Progenitor cell of endocrine pancreas (in vitro differentiated cells): Measurements from ENCODE around the gene GNAI3. TPM values are rescaled to one million over a fixed set of nuclear protein-coding genes. Genes with fewer than 3 reads are reported as not detected.

ENCODE experiments used
- DNase-seq: peaks from one replicate; pipeline ENCODE4 v3.0.0; 2021; ENCODE audit warnings: low spot score; ENCODE audit not compliant: unreplicated experiment
- H3K27ac Mint-ChIP-seq: 2 replicates; pipeline ENCODE4 v1.8.0; 2021; ENCODE audit warnings: mild to moderate bottlenecking, moderate library complexity, mixed read lengths
- H3K27me3 Mint-ChIP-seq: 2 replicates; pipeline ENCODE4 v1.8.0; 2021; ENCODE audit warnings: mixed read lengths
- H3K36me3 Mint-ChIP-seq: 2 replicates; pipeline ENCODE4 v1.8.0; 2022; ENCODE audit warnings: mixed read lengths; ENCODE audit not compliant: insufficient read depth
- H3K4me1 Mint-ChIP-seq: 2 replicates; pipeline ENCODE4 v1.8.0; 2021; ENCODE audit warnings: low read depth, mixed read lengths
- H3K4me3 Mint-ChIP-seq: 2 replicates; pipeline ENCODE4 v1.8.0; 2021; ENCODE audit warnings: low read depth, mild to moderate bottlenecking, moderate library complexity, mixed read lengths
- H3K9me3 Mint-ChIP-seq: 2 replicates; pipeline ENCODE4 v1.8.0; 2021; ENCODE audit warnings: low read depth, mixed read lengths
- total RNA-seq: library from RNA; stranded (reverse); gene quantifications from 2 replicates; pipeline ENCODE4 v1.2.1, GENCODE V29; 2021
- TF ChIP-seq, protein P1 (sequence below): fragments of 200-600 bp; sonication (generic); IDR thresholded peaks from one replicate; pipeline ENCODE4 v1.5.0; 2021; ENCODE audit warnings: antibody characterized with exemption, mild to moderate bottlenecking; ENCODE audit not compliant: unreplicated experiment

GNAI3 gene
- total RNA-seq, 1 donor from 2014 or later = 10.0 TPM

DNA sequence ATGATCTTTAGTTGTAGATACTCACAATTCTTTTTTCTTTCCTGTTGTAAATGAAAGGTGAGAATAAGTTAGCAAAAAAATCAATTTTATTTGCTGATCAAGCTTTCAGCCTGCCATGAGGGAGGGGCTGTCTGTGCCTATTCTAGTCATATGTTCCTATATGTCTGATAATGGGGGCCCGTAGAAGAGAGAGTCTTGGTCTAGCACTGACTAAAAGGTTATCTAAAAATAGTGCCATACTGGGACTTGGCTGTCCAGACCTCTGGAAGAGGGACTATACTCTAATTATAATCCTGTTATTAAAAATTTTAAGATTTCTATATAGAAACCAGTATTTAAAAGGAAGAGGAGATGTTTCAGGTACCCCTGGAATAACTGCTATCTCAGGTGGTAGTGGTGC lies 18.6 kb downstream of the GNAI3 start:
- Mint-ChIP-seq H3K27me3 (no peaks in the 10 kb centered on the region), H3K4me3 (no peak overlapping the region), H3K4me1 (peaks cover 37% of the 10 kb centered on the region), H3K9me3 (no peaks in the 10 kb centered on the region), H3K36me3 (no peaks in the 10 kb centered on the region), H3K27ac (peak overlapping the region; percentile 46)
- no peak for DNase-seq
- TF ChIP-seq, protein P1, sequence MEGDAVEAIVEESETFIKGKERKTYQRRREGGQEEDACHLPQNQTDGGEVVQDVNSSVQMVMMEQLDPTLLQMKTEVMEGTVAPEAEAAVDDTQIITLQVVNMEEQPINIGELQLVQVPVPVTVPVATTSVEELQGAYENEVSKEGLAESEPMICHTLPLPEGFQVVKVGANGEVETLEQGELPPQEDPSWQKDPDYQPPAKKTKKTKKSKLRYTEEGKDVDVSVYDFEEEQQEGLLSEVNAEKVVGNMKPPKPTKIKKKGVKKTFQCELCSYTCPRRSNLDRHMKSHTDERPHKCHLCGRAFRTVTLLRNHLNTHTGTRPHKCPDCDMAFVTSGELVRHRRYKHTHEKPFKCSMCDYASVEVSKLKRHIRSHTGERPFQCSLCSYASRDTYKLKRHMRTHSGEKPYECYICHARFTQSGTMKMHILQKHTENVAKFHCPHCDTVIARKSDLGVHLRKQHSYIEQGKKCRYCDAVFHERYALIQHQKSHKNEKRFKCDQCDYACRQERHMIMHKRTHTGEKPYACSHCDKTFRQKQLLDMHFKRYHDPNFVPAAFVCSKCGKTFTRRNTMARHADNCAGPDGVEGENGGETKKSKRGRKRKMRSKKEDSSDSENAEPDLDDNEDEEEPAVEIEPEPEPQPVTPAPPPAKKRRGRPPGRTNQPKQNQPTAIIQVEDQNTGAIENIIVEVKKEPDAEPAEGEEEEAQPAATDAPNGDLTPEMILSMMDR = no peak

DNA sequence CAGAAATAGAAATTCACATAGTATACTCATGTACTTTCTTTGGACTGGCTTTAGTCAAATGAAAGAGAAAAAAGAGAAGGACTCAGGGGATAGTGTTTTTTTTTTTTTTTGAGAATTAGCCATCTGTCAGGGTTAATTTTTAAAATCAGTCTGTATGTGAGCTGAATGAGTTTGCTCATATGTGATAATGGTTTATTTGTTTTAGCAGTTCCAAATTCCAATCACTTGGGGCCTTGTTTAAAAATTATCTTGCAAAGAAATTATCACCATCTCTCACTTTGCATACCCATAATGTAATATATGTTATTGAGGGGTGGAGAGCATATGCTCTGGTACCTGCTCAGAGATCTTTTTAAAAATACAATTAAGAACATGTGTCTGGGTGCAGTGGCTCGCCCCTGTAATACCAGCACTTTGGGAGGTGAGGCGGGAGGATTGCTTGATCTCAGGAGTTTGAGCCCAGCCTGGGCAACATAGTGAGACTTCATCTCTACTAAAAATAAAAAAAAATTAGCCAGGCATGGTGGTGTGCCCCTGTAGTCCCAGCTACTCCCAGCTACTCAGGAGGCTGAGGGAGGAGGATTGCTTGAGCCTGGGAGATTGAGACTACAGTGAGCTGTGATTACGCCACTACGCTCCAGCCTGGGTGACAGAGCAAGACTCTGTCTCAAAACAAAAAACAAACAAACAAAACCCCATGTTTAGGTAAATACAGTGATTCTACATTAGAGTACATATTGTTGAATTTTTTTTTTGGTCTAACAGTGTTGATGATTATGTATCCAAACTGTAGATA lies 19.7 kb downstream of the GNAI3 start:
- no peak for DNase-seq
- H3K27me3 Mint-ChIP-seq = no peaks in the 10 kb centered on the region
- peak overlapping the region; percentile 78 for H3K27ac Mint-ChIP-seq
- H3K4me1 Mint-ChIP-seq = peaks cover 32% of the 10 kb centered on the region
- TF ChIP-seq, protein P1 = no peak
- no peaks in the 10 kb centered on the region for H3K36me3 Mint-ChIP-seq
- no peaks in the 10 kb centered on the region for H3K9me3 Mint-ChIP-seq
- H3K4me3 Mint-ChIP-seq = no peak overlapping the region

DNA sequence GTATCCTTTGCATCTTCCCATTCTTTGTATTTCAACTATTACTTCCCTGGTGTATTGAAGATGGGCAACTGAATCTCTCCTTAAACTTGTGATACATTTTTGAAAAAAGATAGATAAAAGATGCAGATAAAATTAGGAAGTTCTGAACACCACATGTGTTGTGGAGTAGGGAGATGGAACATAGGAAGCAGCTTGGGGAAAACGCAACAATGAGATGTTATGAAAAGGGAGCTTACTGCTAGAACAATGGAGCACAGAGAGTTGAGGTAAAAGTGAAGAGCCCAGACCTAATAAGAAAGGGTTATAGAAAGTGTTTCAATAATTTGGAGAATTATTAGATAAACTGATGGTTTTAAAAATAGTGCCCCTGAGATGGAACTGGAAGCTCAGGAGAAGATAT lies 20.9 kb downstream of the GNAI3 start:
- Mint-ChIP-seq H3K27ac (no peak overlapping the region), H3K27me3 (no peaks in the 10 kb centered on the region), H3K9me3 (no peaks in the 10 kb centered on the region), H3K36me3 (no peaks in the 10 kb centered on the region), H3K4me3 (no peak overlapping the region), H3K4me1 (peaks cover 26% of the 10 kb centered on the region)
- TF ChIP-seq, protein P1 = no peak
- DNase-seq = no peak

DNA sequence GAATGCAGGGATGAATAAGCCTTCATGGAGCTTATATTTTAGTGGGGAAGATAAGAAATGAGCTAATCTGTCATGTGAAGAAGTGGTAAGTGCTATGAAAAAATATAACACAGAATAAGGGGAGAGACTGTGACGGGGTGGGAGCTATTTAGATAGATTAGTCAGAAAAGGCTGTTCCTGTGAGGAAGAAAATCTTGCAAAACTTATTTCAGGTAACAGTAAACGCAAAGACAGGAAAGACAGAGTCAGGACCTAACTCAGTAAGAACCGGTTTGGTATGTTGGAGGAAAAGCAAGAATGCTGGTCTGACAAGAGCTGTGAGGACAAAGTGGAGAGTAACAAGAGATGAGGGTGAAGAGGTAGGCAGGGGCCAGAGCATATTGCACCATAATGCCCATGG lies 22.0 kb downstream of the GNAI3 start:
- H3K27ac Mint-ChIP-seq = no peak overlapping the region
- H3K36me3 Mint-ChIP-seq = peaks cover 5% of the 10 kb centered on the region
- no peaks in the 10 kb centered on the region for H3K27me3 Mint-ChIP-seq
- H3K4me1 Mint-ChIP-seq = peaks cover 22% of the 10 kb centered on the region
- H3K9me3 Mint-ChIP-seq = no peaks in the 10 kb centered on the region
- DNase-seq = no peak
- no peak overlapping the region for H3K4me3 Mint-ChIP-seq
- TF ChIP-seq, protein P1 = no peak

DNA sequence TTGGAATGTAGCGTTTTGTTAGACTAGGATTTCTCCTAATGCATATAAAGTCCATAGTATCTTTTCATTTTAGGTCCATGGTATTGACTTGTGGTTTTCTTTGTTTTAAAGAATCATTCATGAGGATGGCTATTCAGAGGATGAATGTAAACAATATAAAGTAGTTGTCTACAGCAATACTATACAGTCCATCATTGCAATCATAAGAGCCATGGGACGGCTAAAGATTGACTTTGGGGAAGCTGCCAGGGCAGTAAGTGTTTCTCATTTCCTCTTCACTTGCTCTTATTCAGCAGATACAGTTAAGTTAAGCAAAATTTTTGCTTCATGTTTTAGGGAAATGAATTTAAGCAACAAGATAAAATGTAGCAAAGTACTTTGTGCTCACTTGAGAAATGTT lies 25.4 kb downstream of the GNAI3 start:
- no peak for DNase-seq
- Mint-ChIP-seq H3K36me3 (peaks cover 13% of the 10 kb centered on the region), H3K27me3 (no peaks in the 10 kb centered on the region), H3K27ac (no peak overlapping the region), H3K4me3 (no peak overlapping the region), H3K4me1 (no peaks in the 10 kb centered on the region), H3K9me3 (no peaks in the 10 kb centered on the region)
- TF ChIP-seq, protein P1 = no peak
